ENCODE data around the gene IFNL1.
"Not testable (repeated sequence)": the region's sequence is repeated elsewhere in the genome, so short reads cannot be mapped to it uniquely, and the experiment has no call there.

The IFNL1 gene

GRCh38 chr19:39308531-39309304 lies 12.5 kb downstream of the IFNL1 start:
- DNase-seq = no peak

- not testable (repeated sequence) for DNase-seq
Observed at GRCh38 chr19:39309305-39309670, 13.1 kb downstream of the IFNL1 start.

GRCh38 chr19:39310558-39311311 lies 14.5 kb downstream of the IFNL1 start:
- no peak for DNase-seq

GRCh38 chr19:39314016-39314728 lies 18.0 kb downstream of the IFNL1 start:
- no peak for DNase-seq

- no peak for DNase-seq
Observed at GRCh38 chr19:39315933-39316332, 19.7 kb downstream of the IFNL1 start.

GRCh38 chr19:39316627-39317321 lies 20.6 kb downstream of the IFNL1 start:
- DNase-seq = no peak

- DNase-seq = no peak
Observed at GRCh38 chr19:39317476-39317875, 21.3 kb downstream of the IFNL1 start.

- no peak for DNase-seq
Observed at GRCh38 chr19:39318071-39318470, 21.9 kb downstream of the IFNL1 start.

- DNase-seq = no peak
Observed at GRCh38 chr19:39318690-39319089, 22.5 kb downstream of the IFNL1 start.

GRCh38 chr19:39319098-39319891 lies 23.1 kb downstream of the IFNL1 start:
- no peak for DNase-seq

- DNase-seq = no peak
Observed at GRCh38 chr19:39319892-39320248, 23.7 kb downstream of the IFNL1 start.

GRCh38 chr19:39321117-39321831 lies 25.1 kb downstream of the IFNL1 start:
- no peak for DNase-seq

GRCh38 chr19:39321832-39322176 lies 25.6 kb downstream of the IFNL1 start:
- no peak for DNase-seq

- no peak for DNase-seq
Observed at GRCh38 chr19:39324242-39324842, 28.1 kb downstream of the IFNL1 start.

- no peak for DNase-seq
Observed at GRCh38 chr19:39325778-39326665, 29.8 kb downstream of the IFNL1 start.

- no peak for DNase-seq
Observed at GRCh38 chr19:39327363-39328045, 31.3 kb downstream of the IFNL1 start.

GRCh38 chr19:39328046-39328705 lies 32.0 kb downstream of the IFNL1 start:
- DNase-seq = peak; percentile 87

GRCh38 chr19:39329948-39330347 lies 33.7 kb downstream of the IFNL1 start:
- no peak for DNase-seq

GRCh38 chr19:39332293-39332692 lies 36.1 kb downstream of the IFNL1 start:
- DNase-seq = no peak

Measured in stimulated activated CD4-positive, alpha-beta T cell treated with anti-CD3 and anti-CD28 coated beads, Interleukin-15, amount 100 ng/mL, for 24 hours (primary cell).